GOT3 (cell line): ENCODE results near the gene UBAC1.

Experiments used
- DNase-seq: peaks from one replicate; lab custom pipeline; 2025; ENCODE audit warnings: mixed read lengths; lab: John Stamatoyannopoulos, UW

UBAC1 gene

GRCh38 chr9:135939351-135940265, 21.6 kb downstream of the UBAC1 start:
- no peak for DNase-seq

DNA sequence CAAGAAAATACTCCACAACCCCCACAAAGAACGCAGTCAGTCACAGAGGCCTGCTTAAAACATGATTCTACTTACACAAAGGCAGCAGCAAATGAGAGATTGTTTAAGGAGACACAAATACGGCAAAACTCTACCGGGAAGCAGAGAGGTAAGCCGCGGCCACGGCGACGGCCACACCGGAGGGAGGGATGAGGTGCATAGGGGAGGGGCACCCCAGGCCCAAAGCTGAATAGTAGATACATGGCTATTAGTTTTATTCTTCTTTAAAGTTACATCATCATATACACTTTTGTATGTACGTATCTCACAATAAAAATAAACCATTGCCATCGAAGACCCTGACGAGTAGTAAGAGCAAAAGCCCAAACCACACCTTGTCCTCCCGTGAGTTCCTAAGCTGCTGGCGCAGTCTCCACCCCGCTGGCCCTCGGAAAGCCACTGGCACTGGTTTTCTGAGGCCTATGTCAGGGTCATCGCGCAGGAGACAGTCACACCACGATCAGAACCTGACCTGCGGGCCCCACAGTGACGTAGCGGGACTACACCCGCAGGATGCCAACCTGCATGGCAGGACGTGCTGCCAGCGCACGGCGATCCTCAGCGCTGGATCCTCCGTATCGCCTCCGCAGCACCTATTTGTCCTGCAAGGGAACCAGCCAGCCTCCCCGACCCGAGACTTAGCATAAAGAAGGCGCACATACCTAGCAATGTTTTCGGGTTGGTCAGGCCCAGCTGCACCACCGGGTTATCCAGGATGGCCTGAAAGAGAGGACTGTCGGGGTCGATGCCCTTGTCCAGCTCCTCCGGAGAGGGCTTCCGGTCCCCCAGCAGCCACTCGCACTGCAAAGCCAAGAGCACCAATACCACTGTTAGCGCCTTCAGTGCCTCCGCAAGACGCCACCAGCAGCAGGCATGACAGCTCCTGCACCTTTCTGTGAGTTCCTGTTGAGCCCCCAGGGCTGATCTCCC, 23.4 kb downstream of the UBAC1 start:
- no peak for DNase-seq

GRCh38 chr9:135933114-135933513, 28.1 kb downstream of the UBAC1 start:
- no peak for DNase-seq

DNA sequence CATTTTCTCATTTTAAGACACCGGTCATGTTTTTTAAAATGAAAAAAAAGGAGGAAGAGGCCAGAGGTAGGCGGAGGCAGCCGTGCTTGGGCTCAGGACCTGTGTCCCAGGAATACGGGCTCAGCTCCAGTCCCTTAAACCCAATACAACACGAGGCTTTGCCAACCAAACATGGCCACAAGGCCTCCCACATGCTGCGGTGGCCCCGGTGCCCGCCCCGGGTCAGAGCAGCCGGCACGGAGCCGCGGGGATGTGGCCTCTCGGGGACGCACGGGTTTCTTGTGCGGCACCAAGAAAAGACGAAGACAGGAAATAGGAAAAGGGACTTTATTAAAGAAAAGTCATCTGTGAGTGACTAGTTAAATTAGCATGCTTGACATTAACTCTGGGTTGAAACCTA, 28.5 kb downstream of the UBAC1 start:
- DNase-seq: no peak

DNA sequence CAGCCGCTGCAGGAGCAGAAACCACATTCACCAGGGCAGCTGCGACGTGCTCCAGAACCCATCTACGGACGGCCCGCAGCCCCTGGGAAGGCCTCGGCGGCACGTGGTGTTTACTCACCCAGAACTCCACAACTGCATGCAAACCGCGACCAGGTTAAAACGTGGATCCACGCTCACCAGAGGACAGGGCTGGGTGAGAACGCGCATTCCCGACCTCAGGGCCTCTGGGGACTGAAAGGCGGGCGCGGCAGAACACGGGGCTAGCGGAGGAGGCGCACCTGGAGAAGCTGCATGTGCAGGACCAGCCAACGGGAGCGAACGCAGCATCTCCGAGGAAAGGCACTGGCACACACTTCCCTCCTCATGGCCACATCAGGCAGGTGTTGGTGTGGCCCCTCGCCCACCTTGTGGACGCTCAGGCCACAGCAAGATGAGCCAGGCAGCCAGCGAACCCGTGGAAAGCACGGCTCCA, 29.8 kb downstream of the UBAC1 start:
- DNase-seq: no peak

GRCh38 chr9:135930446-135931345, 30.5 kb downstream of the UBAC1 start:
- DNase-seq: no peak

DNA sequence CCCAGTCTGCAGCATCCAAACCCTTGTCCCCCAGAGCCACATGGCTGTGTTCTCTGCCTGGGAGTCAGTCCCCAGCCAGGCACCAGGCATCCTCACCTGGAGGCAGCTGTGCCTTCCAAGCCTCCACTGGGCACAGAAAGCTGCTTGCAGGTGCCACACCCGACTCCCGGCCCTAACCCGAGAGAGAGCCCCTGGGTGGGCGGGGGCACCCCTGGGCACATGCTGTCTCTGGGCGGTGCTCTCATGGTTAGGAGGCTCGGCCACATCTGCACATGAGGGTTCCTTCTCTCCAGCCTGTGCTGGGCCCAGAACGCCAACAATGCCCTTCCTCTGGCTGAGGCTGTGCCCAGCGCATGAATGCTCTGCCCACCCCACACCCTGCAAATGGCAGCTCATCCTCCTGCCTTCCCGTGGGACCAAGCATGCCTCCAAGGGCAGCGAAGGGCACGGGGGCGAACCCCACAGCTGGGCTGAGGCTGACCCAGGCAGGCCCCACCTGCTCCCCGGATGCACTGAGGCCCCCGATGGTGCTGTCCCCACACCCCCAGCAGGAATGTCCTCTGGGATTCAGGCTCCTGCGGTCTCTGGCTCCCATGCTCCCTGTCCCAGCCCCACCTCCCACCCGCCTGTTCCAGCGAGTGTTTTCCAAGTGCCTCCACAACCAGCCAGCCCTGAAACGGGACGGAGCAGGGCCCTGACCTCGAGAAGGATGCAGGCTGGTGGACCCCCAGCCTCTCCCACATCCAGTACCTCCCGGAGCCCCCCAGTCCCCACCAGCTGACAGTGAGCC, 31.3 kb downstream of the UBAC1 start:
- DNase-seq: no peak

DNA sequence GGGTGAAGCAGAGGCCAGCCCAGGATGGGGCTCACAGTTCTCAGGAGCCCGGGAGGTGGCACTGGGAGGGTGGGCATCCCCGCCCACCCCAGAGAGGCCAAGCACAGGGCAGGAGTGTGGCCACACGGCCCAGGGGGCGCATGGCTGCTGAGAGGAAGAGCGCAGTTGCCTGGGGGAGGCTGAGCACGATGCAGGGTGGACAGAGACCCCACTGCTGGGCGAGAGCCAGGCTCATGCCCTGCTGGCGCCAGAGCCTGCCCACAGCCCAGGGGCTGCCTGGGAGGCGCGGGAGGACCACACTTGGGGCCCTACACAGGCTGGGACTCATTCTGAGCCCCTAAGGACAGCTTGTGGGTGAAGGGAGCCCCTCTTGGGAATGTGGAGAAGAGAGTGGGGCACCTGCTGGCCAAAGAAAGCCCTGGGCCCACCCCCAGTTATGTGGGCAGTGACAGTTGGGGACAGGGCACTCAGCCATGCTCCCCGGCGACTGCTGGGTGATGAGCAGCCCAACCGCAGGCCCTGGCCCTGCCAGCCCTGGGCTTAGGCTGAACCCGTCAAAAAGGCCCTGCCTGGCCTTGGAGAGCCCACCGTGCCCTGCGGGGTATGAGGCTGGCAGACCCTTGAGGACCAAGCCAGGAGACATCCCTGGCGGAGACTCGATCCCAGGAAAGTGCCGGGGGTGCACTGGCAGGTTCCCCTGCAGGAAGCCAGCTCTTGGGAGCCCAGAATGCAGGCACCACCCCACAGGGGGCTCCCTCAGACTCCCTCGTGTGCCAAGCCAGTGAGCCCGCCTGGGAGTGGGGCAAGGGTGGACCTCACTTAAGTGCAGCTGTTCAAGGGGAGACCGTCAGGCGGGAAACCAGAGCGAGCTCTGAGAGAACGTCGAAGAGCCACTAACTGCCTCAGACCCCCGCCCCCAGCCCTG, 32.2 kb downstream of the UBAC1 start:
- DNase-seq: no peak

DNA sequence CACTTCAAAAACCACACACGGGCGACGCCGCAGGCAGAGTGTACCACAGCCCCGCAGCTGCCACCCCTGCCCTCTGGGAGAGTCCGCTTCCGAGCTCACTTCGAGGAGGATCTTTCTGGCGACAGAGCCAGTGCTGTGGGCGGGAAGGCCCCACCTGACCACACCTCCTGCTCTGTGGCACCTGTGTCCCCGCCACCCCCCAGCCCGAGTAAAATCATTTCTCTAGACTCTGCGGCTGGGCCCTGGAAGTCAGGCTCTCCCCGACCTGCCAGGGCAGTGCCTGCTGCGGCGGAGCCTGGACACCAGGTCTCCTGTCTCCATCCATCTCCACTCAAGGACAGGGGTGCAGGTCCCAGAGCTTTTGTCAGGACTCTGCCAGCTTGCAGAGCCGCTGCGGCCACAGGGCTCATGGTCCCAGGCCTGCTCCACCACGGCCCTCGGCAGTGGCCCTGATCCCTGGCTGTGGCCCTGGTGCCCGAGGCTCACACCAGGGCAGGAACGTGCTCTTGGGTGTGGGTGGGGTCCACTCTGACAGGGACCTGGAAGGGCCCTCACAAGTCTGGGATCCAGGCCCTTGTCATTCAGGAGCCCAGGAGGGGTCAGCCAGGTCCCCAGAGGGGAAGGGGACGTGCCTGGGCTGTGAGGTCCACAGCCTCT, 33.0 kb downstream of the UBAC1 start:
- DNase-seq: no peak

GRCh38 chr9:135927195-135928013, 33.8 kb downstream of the UBAC1 start:
- DNase-seq: no peak

GRCh38 chr9:135926402-135927194, 34.6 kb downstream of the UBAC1 start:
- DNase-seq: no peak

- no peak for DNase-seq
These were observed 35.6 kb downstream of the UBAC1 start for GRCh38 chr9:135925496-135926133.

DNA sequence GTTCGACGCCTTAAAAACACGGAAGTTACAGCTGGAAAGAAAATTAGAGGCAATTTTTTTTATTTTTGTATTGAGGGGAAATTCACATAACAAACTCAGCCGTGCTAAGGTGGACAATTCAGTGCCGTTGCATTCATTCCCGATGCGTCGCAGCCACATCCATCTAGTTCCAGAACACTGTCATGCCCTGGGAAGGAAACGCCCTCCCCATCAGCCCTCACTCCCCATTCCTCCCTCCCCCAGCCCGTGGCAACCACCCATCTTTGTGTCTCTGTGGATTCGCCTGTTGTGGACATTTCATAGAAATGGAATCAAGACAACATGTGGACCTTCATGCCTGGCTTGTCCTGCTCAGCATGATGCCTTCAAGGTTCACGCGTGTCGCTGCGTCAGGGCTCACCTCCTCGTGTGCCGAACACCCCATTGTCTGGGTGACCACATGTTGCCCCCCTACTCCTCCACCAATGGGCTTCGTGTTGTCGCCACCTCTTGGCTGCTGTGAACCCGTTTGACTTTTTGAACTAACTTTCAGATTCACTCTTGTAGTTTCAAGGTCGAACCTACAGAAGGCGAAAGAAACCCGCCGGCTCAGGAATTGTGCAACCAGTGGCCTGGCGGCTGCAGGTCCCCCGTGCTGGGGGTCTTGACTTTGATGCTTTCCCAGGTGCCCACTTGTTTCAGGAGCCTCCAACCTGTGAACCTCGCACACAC, 36.4 kb downstream of the UBAC1 start:
- no peak for DNase-seq

GRCh38 chr9:135923508-135923907, 37.7 kb downstream of the UBAC1 start:
- no peak for DNase-seq

DNA sequence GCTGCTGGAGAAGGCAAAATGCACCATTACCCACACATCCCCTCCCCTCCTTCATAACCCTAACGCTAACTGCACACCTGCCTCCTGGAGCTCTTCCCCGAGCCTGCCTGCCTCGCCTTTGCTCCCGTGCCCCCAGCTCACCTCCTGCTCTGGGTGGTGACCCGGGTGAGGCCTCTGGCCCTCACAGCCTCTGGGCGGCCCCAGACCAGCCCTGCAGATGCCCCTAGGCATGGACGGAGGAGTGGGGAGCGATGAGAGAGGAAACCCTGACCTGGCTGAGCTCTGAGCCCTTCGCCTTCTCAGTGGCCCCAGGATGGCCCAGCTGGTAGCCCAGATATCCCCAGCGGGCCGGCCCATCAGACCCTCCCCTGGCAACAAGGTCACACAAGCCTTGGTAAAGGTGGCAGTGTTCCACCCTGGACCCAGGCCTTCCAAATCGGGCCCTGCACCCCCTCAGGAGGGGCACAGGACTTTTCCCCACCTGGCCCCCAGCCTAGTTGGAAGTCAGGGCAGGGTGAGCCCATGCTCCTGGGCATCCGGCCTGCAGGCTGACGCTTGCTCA, 39.3 kb downstream of the UBAC1 start:
- DNase-seq: no peak
